Ishikawa (cell line): ENCODE data around the gene CCDC8.

Experiments
- CEBPB ChIP-seq: IDR thresholded peaks from 2 replicates; pipeline ENCODE4 v1.6.1; 2012
- CREB1 ChIP-seq: IDR thresholded peaks from 2 replicates; pipeline ENCODE4 v1.6.1; 2012; ENCODE audit warnings: low read depth
- EGR1 ChIP-seq: IDR thresholded peaks from 2 replicates; pipeline ENCODE4 v1.6.1; 2012
- EP300 ChIP-seq: IDR thresholded peaks from 2 replicates; pipeline ENCODE4 v1.6.1; 2012; ENCODE audit warnings: borderline replicate concordance
- FOXM1 ChIP-seq: IDR thresholded peaks from 2 replicates; pipeline ENCODE4 v1.6.1; 2012; ENCODE audit warnings: low read depth, borderline replicate concordance
- MAX ChIP-seq: IDR thresholded peaks from 2 replicates; pipeline ENCODE4 v1.6.1; 2012
- NFIC ChIP-seq: IDR thresholded peaks from 2 replicates; pipeline ENCODE4 v1.6.1; 2012
- REST ChIP-seq: IDR thresholded peaks from 2 replicates; pipeline ENCODE4 v1.6.1; 2012; ENCODE audit warnings: low read depth, mild to moderate bottlenecking
- TAF1 ChIP-seq: IDR thresholded peaks from 2 replicates; pipeline ENCODE4 v1.6.1; 2012; ENCODE audit warnings: low read depth, mild to moderate bottlenecking
- TCF12 ChIP-seq: IDR thresholded peaks from 2 replicates; pipeline ENCODE4 v1.6.1; 2012; ENCODE audit warnings: low read depth
- TEAD4 ChIP-seq: IDR thresholded peaks from 2 replicates; pipeline ENCODE4 v1.6.1; 2012
- USF1 ChIP-seq: IDR thresholded peaks from 2 replicates; pipeline ENCODE4 v1.6.1; 2012
- YY1 ChIP-seq: IDR thresholded peaks from 2 replicates; pipeline ENCODE4 v1.6.1; 2012; ENCODE audit warnings: low read depth

DNA sequence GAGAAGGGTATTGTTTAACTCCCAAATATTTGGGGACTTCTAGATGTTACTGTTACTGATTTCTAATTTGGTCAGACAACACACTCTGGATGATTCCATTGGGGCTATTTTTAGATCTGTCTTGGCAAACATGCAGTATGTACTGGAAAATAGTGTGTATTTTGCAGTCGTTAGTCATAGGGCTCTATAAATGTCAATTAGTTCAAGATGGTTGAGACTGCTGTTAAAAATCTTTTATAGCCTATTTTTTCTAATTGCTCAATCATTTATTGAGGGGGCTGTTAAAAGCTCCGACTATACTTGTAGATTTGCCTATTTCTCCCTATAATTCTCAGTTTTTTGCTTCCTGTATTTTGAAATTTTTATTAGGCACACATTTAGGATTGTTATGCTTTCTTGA lies 35.1 kb downstream of the CCDC8 start:
- TF ChIP-seq CEBPB = no peak
- no peak for TF ChIP-seq MAX
- no peak for TF ChIP-seq TAF1
- TF ChIP-seq YY1 = no peak
- no peak for TF ChIP-seq REST
- no peak for TF ChIP-seq EP300
- TF ChIP-seq TCF12 = no peak
- TF ChIP-seq TEAD4 = no peak
- TF ChIP-seq CREB1 = no peak
- no peak for TF ChIP-seq FOXM1
- TF ChIP-seq NFIC = no peak
- TF ChIP-seq EGR1 = no peak
- no peak for TF ChIP-seq USF1
